IPS DF 4.7 (cell line): Measurements from ENCODE around the gene RPP14.
"Not testable (repeated sequence)": the region's sequence is repeated elsewhere in the genome, so short reads cannot be mapped to it uniquely, and the experiment has no call there.

Source experiments
- DNase-seq: peaks from one replicate; pipeline ENCODE4 v3.0.0-alpha.2; 2013; ENCODE audit warnings: low spot score; ENCODE audit errors: extremely low read depth

The RPP14 gene

DNA sequence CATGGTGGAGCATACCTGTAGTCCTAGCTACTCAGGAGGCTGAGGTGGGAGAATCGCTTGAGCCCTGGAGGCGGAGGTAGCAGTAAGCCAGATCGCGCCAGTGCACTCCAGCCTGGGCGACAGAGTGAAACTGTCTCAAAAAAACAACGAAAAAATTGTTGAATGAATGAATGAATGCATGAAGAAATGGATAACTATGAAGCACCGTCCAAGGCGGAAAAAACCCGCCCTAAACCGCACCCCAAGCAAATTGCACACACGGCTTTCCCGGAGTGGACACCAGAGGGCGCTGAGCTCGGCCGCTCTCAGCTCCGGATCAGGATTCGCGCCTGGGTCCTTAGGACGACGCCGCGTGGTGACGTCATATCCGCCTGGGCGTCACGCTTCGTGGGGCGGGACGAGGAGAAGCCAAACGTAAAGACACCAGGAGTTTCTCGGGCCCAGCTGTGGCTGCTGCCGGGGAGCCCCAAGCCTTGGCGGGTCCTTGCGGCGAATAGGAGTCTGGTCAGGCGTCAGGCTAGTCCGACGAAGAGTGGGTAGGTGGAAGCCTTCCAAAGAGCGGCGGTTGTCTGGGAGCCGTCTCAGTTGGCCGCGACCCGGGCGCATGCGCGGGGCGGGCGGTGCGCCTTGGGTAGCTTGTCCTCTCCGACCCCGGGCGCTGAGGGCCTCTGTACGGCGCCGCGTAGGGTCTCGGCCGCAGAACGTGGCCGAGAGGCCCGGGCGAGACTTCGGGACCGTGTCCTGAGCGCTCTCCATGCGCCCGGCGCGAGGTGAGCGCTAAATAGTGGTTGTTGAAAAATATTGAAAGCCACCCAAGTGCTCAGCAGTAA, at the start of gene RPP14, which contains the start of gene HTD2:
RPP14 (plus strand) TSS at position 364 of the 830 bp plus-strand sequence. CDS start 4,085 bp downstream, outside the sequence.
HTD2 (plus strand) TSS at position 639 of the 830 bp plus-strand sequence. CDS start 11,094 bp downstream, outside the sequence.
- peak; percentile 93 for DNase-seq

GRCh38 chr3:58256511-58256910, 49.5 kb upstream of the RPP14 start:
- DNase-seq, result no peak

- DNase-seq, result no peak
Measured at GRCh38 chr3:58258392-58259055, 47.5 kb upstream of the RPP14 start.

- no peak for DNase-seq
Measured at GRCh38 chr3:58260261-58260731, 45.7 kb upstream of the RPP14 start.

- DNase-seq, result no peak
Measured at GRCh38 chr3:58260733-58261132, 45.3 kb upstream of the RPP14 start.

DNA sequence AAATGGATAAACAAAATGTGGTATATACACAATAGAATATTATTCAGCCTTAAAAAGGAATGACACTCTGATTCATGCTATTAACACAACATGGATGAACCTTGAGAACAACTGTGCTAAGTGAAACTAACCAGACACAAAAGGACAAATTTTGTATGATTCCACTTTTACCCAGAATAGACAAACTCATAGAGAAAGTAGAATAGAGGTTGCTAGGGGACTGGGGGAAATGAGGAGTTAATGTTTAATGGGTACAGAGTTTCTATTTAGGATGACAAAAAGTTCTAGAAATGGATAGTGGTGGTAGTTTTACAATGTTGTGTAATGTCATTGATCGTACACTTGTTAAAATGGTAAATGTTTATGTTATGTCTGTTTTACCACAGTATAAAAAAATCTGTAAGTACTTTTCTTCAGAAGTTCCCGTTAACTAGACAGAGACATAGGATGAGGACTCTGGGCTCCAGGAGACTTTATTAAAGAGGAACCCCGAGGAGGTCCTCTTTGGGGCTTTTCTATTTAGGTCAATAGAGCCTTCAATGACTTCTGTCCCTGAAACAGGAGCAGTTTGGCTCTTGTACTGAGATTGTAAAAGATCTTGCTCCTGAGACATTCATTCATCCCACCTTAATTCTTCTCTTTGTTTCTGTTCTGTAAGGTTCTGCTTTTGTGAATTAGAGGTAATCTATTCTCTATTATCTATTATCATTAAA, 43.9 kb upstream of the RPP14 start:
- DNase-seq, result no peak

GRCh38 chr3:58266577-58266976, 39.5 kb upstream of the RPP14 start:
- DNase-seq, result no peak

DNA sequence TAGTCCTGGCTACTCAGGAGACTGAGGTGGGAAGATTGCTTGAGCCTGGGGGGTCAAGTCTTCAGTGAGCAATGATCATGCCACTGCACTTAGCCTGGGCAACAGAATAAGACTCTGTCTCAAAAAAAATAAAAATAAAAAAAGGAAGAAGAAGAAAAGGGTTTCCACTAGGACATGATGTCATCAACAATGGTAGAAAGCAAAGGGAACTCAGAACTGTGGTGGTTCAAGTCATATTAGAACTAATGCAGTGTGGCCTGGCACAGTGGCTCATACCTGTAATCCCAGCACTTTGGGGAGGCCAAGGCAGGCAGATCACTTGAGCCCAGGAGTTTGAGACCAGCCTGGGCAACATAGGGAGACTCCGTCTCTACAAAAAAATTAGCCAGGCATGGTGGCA, 38.5 kb upstream of the RPP14 start:
- not testable (repeated sequence) for DNase-seq

GRCh38 chr3:58269356-58269755, 36.7 kb upstream of the RPP14 start:
- no peak for DNase-seq

- DNase-seq, result no peak
Measured at GRCh38 chr3:58270485-58270884, 35.6 kb upstream of the RPP14 start.

DNA sequence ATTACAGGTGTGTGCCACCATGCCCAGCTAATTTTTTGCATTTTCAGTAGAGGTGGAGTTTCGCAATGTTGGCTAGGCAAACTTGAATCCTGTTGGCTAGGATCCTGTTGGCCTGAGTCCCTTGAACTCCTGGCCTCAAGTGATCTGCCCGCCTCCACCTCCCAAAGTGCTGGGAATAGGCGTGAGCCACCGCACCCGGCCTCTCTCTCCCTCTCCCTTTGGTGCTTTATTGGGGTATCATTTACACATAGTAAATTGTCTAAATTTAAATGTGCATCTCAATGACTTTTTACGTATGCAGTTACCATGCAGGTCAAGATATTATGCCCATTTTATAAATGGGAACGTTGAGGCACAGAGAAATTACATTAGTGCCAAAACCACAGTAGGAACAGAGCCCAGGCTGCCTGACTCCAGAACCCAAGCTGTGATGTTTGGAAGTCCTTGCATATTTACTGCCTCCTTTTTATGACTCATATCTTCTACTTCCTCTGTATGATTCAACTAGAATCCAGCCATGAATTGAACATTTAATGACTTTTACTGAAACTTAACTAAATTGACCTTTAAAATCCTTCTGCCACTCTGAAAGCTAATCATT, 34.0 kb upstream of the RPP14 start:
- no peak for DNase-seq

DNA sequence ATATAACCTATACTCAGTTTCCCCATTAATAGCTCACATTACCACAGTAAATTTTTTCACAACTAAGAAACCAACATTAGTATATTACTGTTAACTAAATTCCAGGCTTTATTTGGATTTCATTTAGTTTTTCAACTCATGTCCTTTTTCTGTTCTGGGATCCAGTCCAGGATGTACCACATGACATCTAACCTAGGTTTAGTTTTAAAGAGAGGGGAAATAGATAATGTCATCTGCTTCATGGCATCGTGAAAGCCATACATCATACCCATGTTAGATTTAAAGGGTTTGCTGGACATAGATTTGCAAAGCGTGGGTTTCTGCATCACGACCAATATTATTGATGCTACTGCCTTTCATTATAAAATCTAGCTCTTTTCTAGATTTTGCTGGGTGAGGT, 33.2 kb upstream of the RPP14 start:
- no peak for DNase-seq

DNA sequence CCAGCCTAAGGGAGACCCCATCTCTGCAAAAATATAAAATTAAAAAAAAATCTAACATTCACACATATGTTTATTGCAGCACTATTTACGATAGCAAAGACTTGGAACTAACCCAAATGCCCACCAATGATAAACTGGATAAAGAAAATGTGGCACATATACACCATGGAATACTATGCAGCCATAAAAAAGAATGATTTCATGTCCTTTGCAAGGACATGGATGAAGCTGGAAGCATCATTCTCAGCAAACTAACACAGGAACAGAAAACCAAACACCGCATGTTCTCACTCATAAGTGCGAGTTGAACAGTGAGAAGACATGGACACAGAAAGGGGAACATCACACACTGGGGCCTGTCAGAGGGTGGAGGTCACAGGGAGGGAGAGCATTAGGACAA, 32.7 kb upstream of the RPP14 start:
- DNase-seq, result not testable (repeated sequence)

- DNase-seq, result no peak
Measured at GRCh38 chr3:58274027-58274614, 31.9 kb upstream of the RPP14 start.

GRCh38 chr3:58281069-58281468, 25.0 kb upstream of the RPP14 start:
- no peak for DNase-seq

GRCh38 chr3:58285334-58285733, 20.7 kb upstream of the RPP14 start:
- no peak for DNase-seq

- DNase-seq, result no peak
Measured at GRCh38 chr3:58287354-58287753, 18.7 kb upstream of the RPP14 start.

DNA sequence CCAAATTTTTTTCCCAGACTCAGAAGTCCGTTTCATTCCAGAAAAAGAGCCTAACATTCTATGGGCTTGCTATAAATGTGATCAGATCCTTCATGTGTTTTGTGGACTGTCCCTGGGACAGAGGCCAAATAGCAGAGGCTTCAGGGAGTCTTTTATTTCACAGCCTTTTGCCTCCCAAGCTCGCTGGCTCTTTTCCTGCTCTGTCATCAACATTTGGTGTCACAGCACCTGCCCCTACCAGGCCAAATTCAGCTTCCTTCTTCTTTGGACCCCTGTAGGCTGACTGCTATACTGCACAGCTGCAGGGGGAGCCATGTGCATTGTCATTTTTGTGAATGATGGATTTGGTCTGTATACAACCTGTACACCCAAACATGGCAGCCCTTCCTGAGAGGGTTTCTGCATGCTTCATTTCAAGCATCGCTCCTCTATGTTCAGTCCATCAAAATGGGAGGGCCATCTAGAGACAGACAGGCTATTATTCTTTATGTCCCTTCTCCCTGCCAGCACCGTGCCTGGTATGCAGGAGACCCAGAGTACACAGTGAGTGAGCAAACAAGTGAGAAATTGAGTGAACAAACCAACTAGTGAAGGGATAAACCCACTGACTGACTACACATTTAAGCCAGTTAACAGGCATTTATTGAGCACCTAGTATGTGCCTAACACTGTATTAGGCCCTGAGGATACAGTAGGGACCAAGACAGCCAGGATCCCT, 17.9 kb upstream of the RPP14 start:
- no peak for DNase-seq

GRCh38 chr3:58288964-58289613, 17.0 kb upstream of the RPP14 start:
- not testable (repeated sequence) for DNase-seq

DNA sequence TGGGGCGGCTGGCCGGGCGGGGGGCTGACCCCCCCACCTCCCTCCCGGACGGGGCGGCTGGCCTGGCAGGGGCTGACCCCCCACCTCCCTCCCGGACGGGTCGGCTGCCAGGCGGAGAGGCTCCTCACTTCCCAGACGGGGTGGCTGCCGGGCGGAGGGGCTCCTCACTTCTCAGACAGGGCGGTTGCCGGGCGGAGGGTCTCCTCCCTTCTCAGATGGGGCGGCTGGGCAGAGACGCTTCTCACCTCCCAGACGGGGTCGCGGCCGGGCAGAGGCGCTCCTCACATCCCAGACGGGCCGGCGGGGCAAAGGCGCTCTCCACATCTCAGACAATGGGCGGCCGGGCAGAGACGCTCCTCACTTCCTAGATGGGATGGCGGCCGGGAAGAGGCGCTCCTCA, 15.6 kb upstream of the RPP14 start:
- DNase-seq, result not testable (repeated sequence)
